ENCODE data around the gene MTMR2. TPM values are rescaled to one million over a fixed set of nuclear protein-coding genes. Genes with fewer than 3 reads are reported as not detected.

MTMR2 gene
- polyA plus RNA-seq, 1 experiment, result 43.3 TPM

- ChIA-PET POLR2A (interaction anchor here (0.7 kb wide), 1 partner anchor 26 kb away, joined by 3 read pairs; no protein-coding TSS in a partner anchor), CTCF (interaction anchor here (0.9 to 1.5 kb wide), 2 partner anchors 89 to 469 kb away, joined by 3 read pairs; no protein-coding TSS in a partner anchor)
- H3K9me3 ChIP-seq (ENCODE audit: control insufficient read depth, insufficient read depth, low read length), result no peaks in the 10 kb centered on the region; the same call in 1 of the 2 replicates
- no peaks in the 10 kb centered on the region for H3K27me3 ChIP-seq (ENCODE audit: control insufficient read depth, insufficient read depth, low read length)
- no peak for DNase-seq (ENCODE audit: low read depth, low spot score)
- H3K4me3 ChIP-seq (ENCODE audit: low read depth, low read length), result peak overlapping the region; percentile 92
- no peak for TF ChIP-seq CTCF (IDR thresholded peaks at IDR 0.05; ENCODE audit: low read depth, low read length)
- no peak overlapping the region for H3K27ac ChIP-seq (ENCODE audit: low read depth, low read length)
Measured at GRCh38 chr11:95925011-95925410, 1.1 kb upstream of the MTMR2 start.

- CTCF ChIA-PET, result interaction anchor here (0.9 to 1.5 kb wide), 2 partner anchors 89 to 470 kb away, joined by 3 read pairs; no protein-coding TSS in a partner anchor
- Histone ChIP-seq H3K9me3 (ENCODE audit: control insufficient read depth, insufficient read depth, low read length) (no peaks in the 10 kb centered on the region; the same call in 1 of the 2 replicates), H3K27ac (ENCODE audit: low read depth, low read length) (peak overlapping the region; percentile 97), H3K4me3 (ENCODE audit: low read depth, low read length) (peak overlapping the region; percentile 92), H3K27me3 (ENCODE audit: control insufficient read depth, insufficient read depth, low read length) (no peaks in the 10 kb centered on the region)
- POLR2A ChIA-PET, result interaction anchor here (0.7 to 1.2 kb wide), 4 partner anchors 25 to 418 kb away, joined by 3 to 4 read pairs (median 4); partner anchors contain the start of gene MAML2
- DNase-seq (ENCODE audit: low read depth, low spot score), result no peak
- no peak for TF ChIP-seq CTCF (IDR thresholded peaks at IDR 0.05; ENCODE audit: low read depth, low read length)
Measured at GRCh38 chr11:95924414-95924760, 480 bp upstream of the MTMR2 start.

GRCh38 chr11:95923439-95923727, 524 bp downstream of the MTMR2 start:
- ChIA-PET POLR2A (interaction anchor here (0.9 to 1.2 kb wide), 5 partner anchors 74 to 419 kb away, joined by 3 to 4 read pairs (median 4); partner anchors contain the start of genes FAM76B and MAML2), CTCF (interaction anchor here (0.8 to 1.5 kb wide), 3 partner anchors 74 to 471 kb away, joined by 3 to 6 read pairs (median 5); no protein-coding TSS in a partner anchor)
- Histone ChIP-seq H3K27me3 (ENCODE audit: control insufficient read depth, insufficient read depth, low read length) (no peaks in the 10 kb centered on the region), H3K9me3 (ENCODE audit: control insufficient read depth, insufficient read depth, low read length) (no peaks in the 10 kb centered on the region; the same call in 1 of the 2 replicates), H3K4me3 (ENCODE audit: low read depth, low read length) (peak overlapping the region; percentile 92), H3K27ac (ENCODE audit: low read depth, low read length) (peak overlapping the region; percentile 97)
- TF ChIP-seq CTCF (IDR thresholded peaks at IDR 0.05; ENCODE audit: low read depth, low read length), result no peak
- no peak for DNase-seq (ENCODE audit: low read depth, low spot score)

GRCh38 chr11:95922536-95923438, 1.1 kb downstream of the MTMR2 start:
- Histone ChIP-seq H3K4me3 (ENCODE audit: low read depth, low read length) (peak overlapping the region; percentile 92), H3K9me3 (ENCODE audit: control insufficient read depth, insufficient read depth, low read length) (no peaks in the 10 kb centered on the region; the same call in 1 of the 2 replicates), H3K27ac (ENCODE audit: low read depth, low read length) (peak overlapping the region; percentile 97), H3K27me3 (ENCODE audit: control insufficient read depth, insufficient read depth, low read length) (no peaks in the 10 kb centered on the region)
- ChIA-PET CTCF (interaction anchor here (0.7 to 1.7 kb wide), 4 partner anchors 87 to 471 kb away, joined by 3 to 8 read pairs (median 5); no protein-coding TSS in a partner anchor), POLR2A (no interaction called here)
- no peak for TF ChIP-seq CTCF (IDR thresholded peaks at IDR 0.05; ENCODE audit: low read depth, low read length)
- DNase-seq (ENCODE audit: low read depth, low spot score), result no peak

GRCh38 chr11:95922099-95922498, 1.8 kb downstream of the MTMR2 start:
- ChIA-PET CTCF (interaction anchor here (0.5 to 1.7 kb wide), 3 partner anchors 28 to 467 kb away, joined by 3 to 8 read pairs (median 3); no protein-coding TSS in a partner anchor), POLR2A (no interaction called here)
- TF ChIP-seq CTCF (IDR thresholded peaks at IDR 0.05; ENCODE audit: low read depth, low read length), result no peak
- DNase-seq (ENCODE audit: low read depth, low spot score), result no peak
- Histone ChIP-seq H3K4me3 (ENCODE audit: low read depth, low read length) (peak overlapping the region; percentile 92; the same call in 1 of the 2 replicates), H3K27me3 (ENCODE audit: control insufficient read depth, insufficient read depth, low read length) (no peaks in the 10 kb centered on the region), H3K9me3 (ENCODE audit: control insufficient read depth, insufficient read depth, low read length) (no peaks in the 10 kb centered on the region; the same call in 1 of the 2 replicates), H3K27ac (ENCODE audit: low read depth, low read length) (no peak overlapping the region)

Data from AG04450 (cell line).